ENCODE results near the gene FIBIN.

The FIBIN gene

DNA sequence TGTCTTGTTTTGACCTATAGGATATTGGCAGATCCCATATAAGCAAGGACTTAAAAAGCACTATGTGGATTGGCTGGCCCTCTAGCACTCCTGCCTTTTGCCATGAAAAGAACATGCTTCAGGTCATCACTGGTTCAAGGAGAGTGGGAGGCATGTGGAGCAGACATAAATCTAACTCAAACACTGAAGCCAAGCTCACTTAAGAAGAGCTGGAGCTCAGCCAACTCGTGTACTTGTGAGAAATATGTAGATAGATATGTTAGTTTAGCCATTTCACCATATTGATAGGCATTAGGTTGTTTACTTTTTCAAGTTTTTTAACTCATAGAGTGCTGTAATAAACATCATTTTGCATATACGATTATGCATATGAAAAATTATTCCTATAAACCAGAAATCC, 26.8 kb downstream of the FIBIN start:
- in situ Hi-C loops (cut with HindIII; ENCODE audit: low sequenced_read_pairs), result no loop called here

- in situ Hi-C loops (cut with HindIII; ENCODE audit: low sequenced_read_pairs), result no loop called here
These were observed 28.8 kb downstream of the FIBIN start for GRCh38 chr11:27022659-27023251.

DNA sequence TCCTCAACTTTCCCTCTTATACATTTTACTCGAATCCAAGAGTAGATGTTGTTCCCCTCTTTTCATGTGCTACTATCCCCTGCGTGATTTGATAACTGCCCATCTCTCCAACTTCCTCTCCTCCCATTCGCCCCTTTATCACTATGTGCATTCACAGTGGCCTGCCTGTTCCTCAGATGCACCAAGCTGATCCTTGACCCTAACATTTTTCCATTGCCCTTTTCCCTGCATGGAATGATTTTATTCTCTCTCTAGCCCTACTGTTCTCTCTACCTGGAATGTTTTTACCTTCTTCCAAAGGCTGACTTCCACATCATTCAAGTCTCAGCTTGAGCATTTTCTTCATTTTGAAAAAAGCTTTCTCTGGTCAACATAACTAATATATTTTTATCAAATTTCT, 31.0 kb downstream of the FIBIN start:
- in situ Hi-C loops (cut with HindIII; ENCODE audit: low sequenced_read_pairs), result no loop called here

- in situ Hi-C loops (cut with HindIII; ENCODE audit: low sequenced_read_pairs), result no loop called here
These were observed 31.5 kb downstream of the FIBIN start for GRCh38 chr11:27025312-27025955.

DNA sequence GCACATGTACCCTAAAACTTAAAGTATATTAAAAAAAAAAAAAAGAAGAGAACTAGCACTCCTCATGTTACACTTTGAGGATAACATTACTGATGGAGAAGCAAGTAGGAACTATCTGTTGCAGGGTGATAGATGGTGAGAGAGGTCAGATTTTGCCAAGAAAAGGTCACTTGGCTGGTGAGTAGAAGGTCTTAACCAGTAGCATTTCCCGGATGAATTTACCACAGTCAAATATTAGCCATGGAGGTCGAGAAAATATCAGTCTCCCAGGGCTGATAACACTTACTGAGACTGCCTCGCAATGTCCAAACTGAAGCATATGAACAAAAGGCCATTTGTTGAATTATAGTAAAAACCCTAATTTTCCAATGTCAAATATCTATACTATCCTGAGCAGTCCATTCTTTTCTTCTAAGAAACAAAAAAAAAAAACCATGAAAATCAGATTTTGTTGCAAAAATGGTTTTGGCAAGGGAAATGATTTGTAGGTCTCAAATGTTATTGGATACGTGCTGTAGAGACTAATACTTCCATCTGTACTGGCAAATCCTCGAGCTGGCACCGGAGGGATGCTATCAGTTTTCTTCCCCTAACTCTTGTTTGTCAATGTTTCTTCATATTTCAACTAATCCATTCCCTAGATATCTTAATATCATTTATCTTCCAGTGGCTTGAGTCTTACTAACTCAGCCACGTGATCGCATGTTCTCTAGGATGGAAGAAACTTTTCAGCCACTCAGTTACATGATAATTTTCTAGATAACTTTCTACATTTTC, 32.2 kb downstream of the FIBIN start:
- in situ Hi-C loops (cut with HindIII; ENCODE audit: low sequenced_read_pairs), result no loop called here

- in situ Hi-C loops (cut with HindIII; ENCODE audit: low sequenced_read_pairs), result no loop called here
These were observed 34.7 kb downstream of the FIBIN start for GRCh38 chr11:27028561-27028965.

DNA sequence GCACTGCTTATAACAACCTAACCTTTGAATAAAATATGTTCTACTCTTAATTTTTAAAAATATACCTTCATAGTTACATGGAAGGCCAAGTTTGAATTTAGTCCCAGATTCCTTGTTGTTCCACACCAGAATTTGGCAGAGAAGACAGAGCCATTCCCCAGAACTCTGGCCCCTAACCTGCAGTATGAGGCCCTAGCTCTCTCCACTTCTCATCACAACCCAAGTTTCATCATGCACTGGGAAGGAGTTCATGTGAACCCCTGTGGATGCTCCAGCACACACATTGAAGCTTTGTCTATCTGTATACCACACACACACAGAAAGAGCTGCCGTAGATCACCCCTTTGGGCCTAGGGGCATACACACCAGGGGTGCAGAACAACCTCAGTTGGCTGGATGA, 36.1 kb downstream of the FIBIN start:
- in situ Hi-C loops (cut with HindIII; ENCODE audit: low sequenced_read_pairs), result no loop called here

DNA sequence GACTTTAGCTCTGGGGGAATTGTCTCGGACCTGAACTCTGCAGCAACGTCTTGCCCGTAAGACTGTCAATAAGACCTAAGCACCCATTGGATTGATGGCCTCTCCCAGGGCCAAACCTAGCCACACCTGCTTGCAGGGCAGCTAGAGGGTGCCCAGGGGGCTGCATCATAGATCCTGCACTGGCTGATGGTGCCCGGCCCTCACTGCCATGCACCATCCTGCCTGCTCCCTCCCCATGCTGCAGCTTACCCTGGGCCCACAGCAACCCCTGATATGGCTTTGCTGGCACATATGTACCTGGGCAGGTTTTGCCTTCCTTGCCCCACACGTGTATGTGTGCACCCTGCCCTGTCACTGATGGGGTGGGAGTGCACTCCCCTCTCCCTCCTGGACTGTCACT, 37.8 kb downstream of the FIBIN start:
- in situ Hi-C loops (cut with HindIII; ENCODE audit: low sequenced_read_pairs), result no loop called here

- in situ Hi-C loops (cut with HindIII; ENCODE audit: low sequenced_read_pairs), result no loop called here
These were observed 46.0 kb downstream of the FIBIN start for GRCh38 chr11:27039873-27040272.

DNA sequence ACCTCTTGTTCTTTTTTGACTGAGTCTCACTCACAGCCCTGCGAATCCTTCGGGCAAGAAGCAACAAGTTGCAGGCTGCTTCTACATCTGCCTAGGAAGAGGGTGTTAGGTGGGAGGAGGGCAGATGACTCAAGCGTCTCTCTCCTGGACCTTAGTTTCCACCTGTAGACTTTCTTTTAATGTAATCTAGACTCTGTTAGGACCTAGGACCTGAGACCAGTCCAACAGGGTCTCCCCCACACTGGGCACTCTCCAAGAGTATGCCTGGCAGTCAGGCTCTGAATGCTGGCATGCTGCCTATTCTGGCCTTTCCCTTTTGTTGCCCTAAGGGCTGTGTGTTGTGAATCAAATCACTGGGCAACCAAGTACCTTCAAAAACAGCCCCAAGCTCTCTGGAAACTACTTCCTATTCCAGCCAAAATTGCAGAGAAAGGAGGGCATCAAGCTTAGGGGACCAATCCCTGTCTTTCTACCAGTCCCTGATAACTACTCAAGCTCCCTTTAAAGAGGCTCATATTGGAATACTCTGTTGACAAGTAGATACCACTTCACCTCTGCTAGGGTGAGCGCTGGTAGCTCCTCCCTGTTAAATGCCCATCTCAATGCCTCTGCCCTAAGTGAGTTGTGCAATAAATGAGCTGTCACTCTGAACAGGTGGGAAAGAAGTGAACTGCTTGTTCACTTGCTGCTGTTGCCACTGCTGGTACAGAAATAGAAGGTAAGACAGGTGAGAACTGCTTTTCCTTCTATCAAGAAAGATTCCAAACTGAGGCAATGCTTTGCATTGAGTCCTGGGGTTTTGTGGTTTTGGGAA, 46.6 kb downstream of the FIBIN start, which contains the start of gene BBOX1:
BBOX1 (plus strand) TSS at position 514 of the 814 bp plus-strand sequence. CDS start 14,616 bp downstream, outside the sequence.
- in situ Hi-C loops (cut with HindIII; ENCODE audit: low sequenced_read_pairs), result no loop called here

- in situ Hi-C loops (cut with HindIII; ENCODE audit: low sequenced_read_pairs), result no loop called here
These were observed 47.4 kb downstream of the FIBIN start for GRCh38 chr11:27041141-27041899.
